GM12878 (cell line): ENCODE data around the gene FUT8. TPM values are rescaled to one million over a fixed set of nuclear protein-coding genes. Genes with fewer than 3 reads are reported as not detected.

ENCODE experiments used
- ATAC-seq: fragments of 200-7000 bp; cut with Tn5 transposase; 3 replicates; pipeline ENCODE4 v1.9.1; 2020; ENCODE audit warnings: mild to moderate bottlenecking, moderate library complexity
- BruUV-seq: library from RNA; stranded (reverse); fragments of 400-500 nt; replicated peaks from 2 replicates; lab custom pipeline; 2021; lab: Mats Ljungman, UMichigan
- CTCF ChIA-PET: fragments of 300-600 bp; sonication (Branson Sonifier 250); formaldehyde crosslinking; extraction: SDS; loops from one replicate; lab custom pipeline; 2021; ENCODE audit warnings: inconsistent platforms; lab: Yijun Ruan, JAX
- POLR2A ChIA-PET: fragments of 350-600 bp; formaldehyde crosslinking; extraction: SDS; loops from one replicate; lab custom pipeline; 2021; ENCODE audit warnings: inconsistent platforms; lab: Charles Lee
- RAD21 ChIA-PET: fragments of 300-600 bp; sonication (Branson Sonifier 250); formaldehyde crosslinking; loops from one replicate; lab custom pipeline; 2023; ENCODE audit warnings: antibody characterized with exemption; ENCODE audit not compliant: unreplicated experiment; lab: Charles Lee
- SMC1A ChIA-PET: fragments of 300-600 bp; sonication (Branson Sonifier 250); formaldehyde crosslinking; loops from one replicate; lab custom pipeline; 2023; ENCODE audit not compliant: unreplicated experiment, uncharacterized antibody; lab: Charles Lee
- DNase-seq: peaks from one replicate; pipeline ENCODE4 v3.0.0-alpha.2; 2011; ENCODE audit warnings: low read depth, low spot score
- FAIRE-seq: peaks from 3 replicates; lab custom pipeline; 2011; peaks lifted over from hg19 to GRCh38; lab: Jason Lieb, UNC
- H2AFZ ChIP-seq: 2 replicates; pipeline ENCODE4 v1.6.0; 2011; ENCODE audit warnings: low read depth, low read length, control low read depth; ENCODE audit not compliant: control insufficient read depth
- H3K27ac ChIP-seq: 2 replicates; pipeline ENCODE4 v1.5.1; 2011; ENCODE audit warnings: control low read depth; ENCODE audit not compliant: control insufficient read depth, insufficient read depth
- H3K27me3 ChIP-seq, 2 experiments: replicated peaks in 1 of 2; 2 replicates each; pipeline versions ENCODE4 v1.6.0 to v1.6.1; 2011; ENCODE audit warnings: low read length in 1 of 2; ENCODE audit not compliant: control insufficient read depth in 2 of 2, insufficient read depth in 2 of 2
- H3K36me3 ChIP-seq, 2 experiments: 2 replicates each; pipeline ENCODE4 v1.5.1; 2011; ENCODE audit warnings: low read length in 1 of 2; ENCODE audit not compliant: control insufficient read depth in 2 of 2, insufficient read depth in 2 of 2
- H3K4me1 ChIP-seq: 2 replicates; pipeline ENCODE4 v1.6.1; 2011; ENCODE audit warnings: mild to moderate bottlenecking, low read length, moderate library complexity, mixed read lengths; ENCODE audit not compliant: control insufficient read depth, insufficient read depth
- H3K4me2 ChIP-seq: 2 replicates; pipeline ENCODE4 v1.6.0; 2011; ENCODE audit warnings: control low read depth; ENCODE audit not compliant: control insufficient read depth, insufficient read depth
- H3K4me3 ChIP-seq: fragments of 200-600 bp; sonication (generic); 2 replicates; pipeline ENCODE4 v1.5.1; 2016
- H3K79me2 ChIP-seq: 2 replicates; pipeline ENCODE4 v1.6.0; 2011; ENCODE audit warnings: low read length; ENCODE audit not compliant: control insufficient read depth, insufficient read depth
- H3K9ac ChIP-seq: 2 replicates; pipeline ENCODE4 v1.8.0; 2011; ENCODE audit warnings: low read length, control low read depth, mixed read lengths; ENCODE audit not compliant: control insufficient read depth, insufficient read depth
- H3K9me3 ChIP-seq: replicated peaks from 3 replicates; pipeline ENCODE4 v1.5.1; 2011; ENCODE audit warnings: mild to moderate bottlenecking, low read length; ENCODE audit not compliant: control insufficient read depth, insufficient read depth
- H4K20me1 ChIP-seq: 2 replicates; pipeline ENCODE4 v1.6.0; 2011; ENCODE audit not compliant: control insufficient read depth, insufficient read depth
- EZH2 ChIP-seq: IDR thresholded peaks from 2 replicates; pipeline ENCODE4 v1.6.1; 2012; ENCODE audit warnings: low read depth, mild to moderate bottlenecking, control low read depth, inconsistent platforms, low read length, borderline replicate concordance; ENCODE audit not compliant: control insufficient read depth
- POLR2AphosphoS5 ChIP-seq: IDR thresholded peaks from 2 replicates; pipeline ENCODE4 v1.6.1; 2011; ENCODE audit warnings: mild to moderate bottlenecking, low read length, inconsistent platforms
- WGBS: methylation state at CpG from one replicate; pipeline ENCODE4 v1.1.6; 2016; ENCODE audit warnings: low lambda C conversion rate; ENCODE audit not compliant: insufficient replicate concordance, insufficient coverage; ENCODE audit errors: missing lambda C conversion rate; 5-methylcytosine and 5-hydroxymethylcytosine counted together
- in situ Hi-C: fragments of 300-500 bp; cut with MboI; formaldehyde crosslinking; loops from 9 replicates; pipeline ENCODE4 v1.14.3; 2018; ENCODE audit warnings: mixed read lengths
- intact Hi-C: fragments of 100-400 bp; cut with micrococcal nuclease; formaldehyde crosslinking; loops from one replicate; pipeline ENCODE4 v1.14.2; 2022; ENCODE audit not compliant: unreplicated experiment
- polyA plus RNA-seq, 11 experiments: library from polyadenylated mRNA; depleted of rRNA in 4 of 11; unstranded in 6 of 11; stranded (reverse) in 5 of 11; fragments of >200 nt; fragmentation: Nextera tagmentation in 4 of 11; fragmentation: Illumina TruSeq in 1 of 11; extraction: Ambion mirVana in 4 of 11; extraction: Trizol in 1 of 11; gene quantifications; 1 replicate in 1 of 11; 2 replicates in 10 of 11; pipeline versions ENCODE4 v1.2.1 to v1.2.3, GENCODE V29; 2011 to 2016; ENCODE audit warnings: inconsistent platforms in 2 of 11, missing spikeins in 2 of 11, low read depth in 1 of 11
- total RNA-seq, 4 experiments: library from RNA; depleted of rRNA in 3 of 4; stranded (reverse); fragments of >200 nt in 3 of 4; fragmentation: Illumina TruSeq in 1 of 4; extraction: Trizol in 1 of 4; gene quantifications; 2 replicates each; pipeline versions ENCODE4 v1.2.1 to v1.2.3, GENCODE V29; 2013 to 2021
- TF ChIP-seq, protein P1 (sequence below): IDR thresholded peaks from 2 replicates; pipeline ENCODE4 v1.6.1; 2012; ENCODE audit warnings: low read depth, low read length, improper control_type of control experiment
- TF ChIP-seq, protein P2 (sequence below): fragments of 450-650 bp; IDR thresholded peaks from 2 replicates; pipeline ENCODE4 v1.6.1; 2016; ENCODE audit warnings: mild to moderate bottlenecking

Gene FUT8
- total and polyA plus RNA-seq, 10 of the 15 experiments (the other 5 are each of a cell fraction or from before 2014, with no cell fraction given): 21.3 to 106 (median 66.3) TPM

DNA sequence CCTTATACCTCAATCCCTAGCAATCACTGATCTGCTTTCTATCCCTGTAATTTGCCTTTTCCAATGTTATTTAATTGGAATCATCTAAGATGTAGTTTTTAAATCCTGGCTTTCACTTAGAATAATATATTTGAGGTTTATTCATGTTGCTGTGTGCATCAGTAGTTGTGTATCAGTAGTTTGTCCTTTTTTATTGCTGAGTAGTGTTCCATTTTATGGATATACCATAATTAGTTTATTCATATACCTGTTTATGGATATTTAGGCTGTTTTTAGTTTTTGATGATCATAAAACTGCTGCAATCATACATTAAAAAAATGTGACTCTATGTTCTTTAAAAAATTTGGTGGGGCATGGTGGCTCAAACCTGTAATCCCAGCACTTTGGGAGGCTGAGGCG lies 43.7 kb downstream of the FUT8 start:
- H3K27me3 ChIP-seq: no peaks in the 10 kb centered on the region
- peaks cover 14% of the 10 kb centered on the region for H3K4me1 ChIP-seq
- 100% methylated on average over 1 of the region's 1 CpG for WGBS
- ChIA-PET RAD21 (no interaction called here), POLR2A (interaction anchor here (0.7 kb wide), 1 partner anchor 940 kb away, joined by 4 read pairs; no protein-coding TSS in a partner anchor)
- H3K9me3 ChIP-seq: peaks cover 8% of the 10 kb centered on the region
- intact Hi-C loops: no loop called here
- BruUV-seq: no TSS peak
- in situ Hi-C loops: no loop called here
- H3K4me2 ChIP-seq: no peak overlapping the region
- TF ChIP-seq, protein P1, sequence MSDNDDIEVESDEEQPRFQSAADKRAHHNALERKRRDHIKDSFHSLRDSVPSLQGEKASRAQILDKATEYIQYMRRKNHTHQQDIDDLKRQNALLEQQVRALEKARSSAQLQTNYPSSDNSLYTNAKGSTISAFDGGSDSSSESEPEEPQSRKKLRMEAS: no peak
- TF ChIP-seq EZH2: no peak
- no peak for TF ChIP-seq POLR2AphosphoS5
- TF ChIP-seq, protein P2, sequence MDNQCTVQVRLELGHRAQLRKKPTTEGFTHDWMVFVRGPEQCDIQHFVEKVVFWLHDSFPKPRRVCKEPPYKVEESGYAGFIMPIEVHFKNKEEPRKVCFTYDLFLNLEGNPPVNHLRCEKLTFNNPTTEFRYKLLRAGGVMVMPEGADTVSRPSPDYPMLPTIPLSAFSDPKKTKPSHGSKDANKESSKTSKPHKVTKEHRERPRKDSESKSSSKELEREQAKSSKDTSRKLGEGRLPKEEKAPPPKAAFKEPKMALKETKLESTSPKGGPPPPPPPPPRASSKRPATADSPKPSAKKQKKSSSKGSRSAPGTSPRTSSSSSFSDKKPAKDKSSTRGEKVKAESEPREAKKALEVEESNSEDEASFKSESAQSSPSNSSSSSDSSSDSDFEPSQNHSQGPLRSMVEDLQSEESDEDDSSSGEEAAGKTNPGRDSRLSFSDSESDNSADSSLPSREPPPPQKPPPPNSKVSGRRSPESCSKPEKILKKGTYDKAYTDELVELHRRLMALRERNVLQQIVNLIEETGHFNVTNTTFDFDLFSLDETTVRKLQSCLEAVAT: no peak
- TF ChIP-seq, all 136 proteins: peak for 0
- Histone ChIP-seq H3K79me2 (peaks cover 20% of the 10 kb centered on the region), H3K4me3 (no peak overlapping the region), H3K9ac (no peak overlapping the region), H3K27ac (no peak overlapping the region), H4K20me1 (no peaks in the 10 kb centered on the region), H2AFZ (no peak overlapping the region), H3K36me3 (peaks cover under 1 to 9% of the 10 kb centered on the region in 2 experiments; a peak in 2 of 4 replicates)
- ATAC-seq (no peak), DNase-seq (no peak), FAIRE-seq (no peak)
- SMC1A ChIA-PET: interaction anchor here (2.1 kb wide), 1 partner anchor 41 kb away, joined by 4 read pairs; no protein-coding TSS in a partner anchor
- CTCF ChIA-PET: no interaction called here
